Cardiac septum (tissue), 1 donor: ENCODE results near the gene TMEM245. TPM values are rescaled to one million over a fixed set of nuclear protein-coding genes. Genes with fewer than 3 reads are reported as not detected.
"Not testable (repeated sequence)": the region's sequence is repeated elsewhere in the genome, so short reads cannot be mapped to it uniquely, and the experiment has no call there.

ENCODE experiments used
- DNase-seq: peaks from one replicate; pipeline ENCODE4 v3.0.0-alpha.2; 2020; ENCODE audit warnings: low spot score
- intact Hi-C: fragments of 100-400 bp; cut with DNase I; formaldehyde crosslinking; loops from one replicate; pipeline ENCODE4 v1.14.0; 2022
- total RNA-seq: library from RNA; stranded (reverse); fragmentation: NEBNext Ultra II Directional; extraction: Animal tissue kit (Norgen Biotek cat#: 25700); gene quantifications from one replicate; pipeline ENCODE4 v1.2.1, GENCODE V29; 2021
- donor health status: DM: no; HTN: no; CAD: no.

The TMEM245 gene
- total RNA-seq, 1 donor from 2014 or later: 73.7 TPM

GRCh38 chr9:109083141-109083540 is 36.6 kb downstream of the TMEM245 start:
- intact Hi-C loops: no loop called here
- DNase-seq: no peak

- DNase-seq: no peak
- intact Hi-C loops: no loop called here
These were observed 37.6 kb downstream of the TMEM245 start for GRCh38 chr9:109082091-109082620.

- DNase-seq: no peak
- intact Hi-C loops: no loop called here
These were observed 45.4 kb downstream of the TMEM245 start for GRCh38 chr9:109074236-109074889.

- intact Hi-C loops: no loop called here
- DNase-seq: no peak
These were observed 46.8 kb downstream of the TMEM245 start for GRCh38 chr9:109072821-109073435.

GRCh38 chr9:109072133-109072692 is 47.5 kb downstream of the TMEM245 start:
- no peak for DNase-seq
- intact Hi-C loops: no loop called here

GRCh38 chr9:109068764-109069163 is 51.0 kb downstream of the TMEM245 start:
- no peak for DNase-seq
- intact Hi-C loops: no loop called here

GRCh38 chr9:109064963-109065702 is 54.6 kb downstream of the TMEM245 start:
- DNase-seq: no peak
- intact Hi-C loops: no loop called here

GRCh38 chr9:109063760-109064159 is 56.0 kb downstream of the TMEM245 start:
- DNase-seq: no peak
- intact Hi-C loops: no loop called here

- no peak for DNase-seq
- intact Hi-C loops: no loop called here
These were observed 57.2 kb downstream of the TMEM245 start for GRCh38 chr9:109062543-109062942.

- intact Hi-C loops: no loop called here
- DNase-seq: no peak
These were observed 59.6 kb downstream of the TMEM245 start for GRCh38 chr9:109060191-109060590.

- DNase-seq, intact Hi-C loops: not testable (repeated sequence)
These were observed 66.6 kb downstream of the TMEM245 start for GRCh38 chr9:109053121-109053520.

GRCh38 chr9:109052416-109052815 is 67.3 kb downstream of the TMEM245 start:
- no peak for DNase-seq
- intact Hi-C loops: no loop called here

- no peak for DNase-seq
- intact Hi-C loops: no loop called here
These were observed 68.0 kb downstream of the TMEM245 start for GRCh38 chr9:109051733-109052132.

- intact Hi-C loops: no loop called here
- no peak for DNase-seq
These were observed 69.3 kb downstream of the TMEM245 start for GRCh38 chr9:109050444-109050843.

- DNase-seq: no peak
- intact Hi-C loops: no loop called here
These were observed 70.9 kb downstream of the TMEM245 start for GRCh38 chr9:109048822-109049221.

- no peak for DNase-seq
- intact Hi-C loops: no loop called here
These were observed 72.5 kb downstream of the TMEM245 start for GRCh38 chr9:109047259-109047658.

- intact Hi-C loops: no loop called here
- DNase-seq: no peak
These were observed 73.4 kb downstream of the TMEM245 start for GRCh38 chr9:109046346-109046745.

GRCh38 chr9:109043578-109043977 is 76.2 kb downstream of the TMEM245 start:
- no peak for DNase-seq
- intact Hi-C loops: no loop called here

GRCh38 chr9:109040571-109040970 is 79.2 kb downstream of the TMEM245 start:
- intact Hi-C loops: no loop called here
- no peak for DNase-seq

GRCh38 chr9:109039539-109039938 is 80.2 kb downstream of the TMEM245 start:
- intact Hi-C loops: no loop called here
- DNase-seq: no peak
